ENCODE measurements around the gene AQP10.
"Not testable (repeated sequence)": the region's sequence is repeated elsewhere in the genome, so short reads cannot be mapped to it uniquely, and the experiment has no call there.

Gene AQP10

DNA sequence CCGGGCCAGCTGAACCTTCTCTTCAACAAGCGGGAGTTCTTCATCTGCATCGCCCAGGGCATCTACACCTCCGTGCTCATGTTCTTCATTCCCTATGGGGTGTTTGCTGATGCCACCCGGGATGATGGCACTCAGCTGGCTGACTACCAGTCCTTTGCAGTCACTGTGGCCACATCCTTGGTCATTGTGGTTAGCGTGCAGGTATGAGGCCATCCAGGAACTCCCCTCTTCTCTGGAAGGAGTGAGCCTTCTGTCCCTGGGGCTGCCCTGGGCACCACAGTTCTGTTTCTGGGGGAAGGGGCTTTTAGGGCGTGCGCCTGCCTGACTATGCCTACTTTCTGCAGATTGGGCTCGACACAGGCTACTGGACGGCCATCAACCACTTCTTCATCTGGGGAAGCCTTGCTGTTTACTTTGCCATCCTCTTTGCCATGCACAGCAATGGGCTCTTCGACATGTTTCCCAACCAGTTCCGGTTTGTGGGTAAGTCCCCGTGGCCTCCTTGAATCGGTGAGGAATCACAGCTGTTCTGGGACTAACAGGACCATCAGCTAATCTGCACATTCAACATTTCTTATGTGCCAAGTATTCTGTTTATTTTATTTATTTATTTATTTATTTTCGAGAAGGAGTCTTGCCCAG, 25.5 kb downstream of the AQP10 start:
- no peak for DNase-seq

DNA sequence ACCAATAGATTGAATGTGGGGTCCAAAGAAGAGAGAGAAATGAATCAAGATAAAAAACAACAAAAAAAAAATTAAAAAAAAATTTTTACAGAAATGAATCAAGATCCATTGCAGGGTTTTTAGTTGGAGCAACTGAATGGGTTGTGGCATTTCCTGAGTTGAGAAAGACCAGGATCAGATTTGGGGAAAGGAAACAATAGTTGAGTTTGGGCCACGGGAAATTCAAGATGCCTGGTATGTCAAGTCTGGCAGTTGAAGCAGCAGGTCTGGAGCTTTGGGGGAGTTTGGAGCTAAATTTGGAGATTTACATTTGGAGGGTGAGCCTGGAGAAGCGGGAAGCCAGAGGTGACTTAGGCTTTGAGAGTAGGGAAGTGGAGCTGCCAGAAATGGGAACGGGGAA, 27.1 kb downstream of the AQP10 start:
- DNase-seq, result no peak

DNA sequence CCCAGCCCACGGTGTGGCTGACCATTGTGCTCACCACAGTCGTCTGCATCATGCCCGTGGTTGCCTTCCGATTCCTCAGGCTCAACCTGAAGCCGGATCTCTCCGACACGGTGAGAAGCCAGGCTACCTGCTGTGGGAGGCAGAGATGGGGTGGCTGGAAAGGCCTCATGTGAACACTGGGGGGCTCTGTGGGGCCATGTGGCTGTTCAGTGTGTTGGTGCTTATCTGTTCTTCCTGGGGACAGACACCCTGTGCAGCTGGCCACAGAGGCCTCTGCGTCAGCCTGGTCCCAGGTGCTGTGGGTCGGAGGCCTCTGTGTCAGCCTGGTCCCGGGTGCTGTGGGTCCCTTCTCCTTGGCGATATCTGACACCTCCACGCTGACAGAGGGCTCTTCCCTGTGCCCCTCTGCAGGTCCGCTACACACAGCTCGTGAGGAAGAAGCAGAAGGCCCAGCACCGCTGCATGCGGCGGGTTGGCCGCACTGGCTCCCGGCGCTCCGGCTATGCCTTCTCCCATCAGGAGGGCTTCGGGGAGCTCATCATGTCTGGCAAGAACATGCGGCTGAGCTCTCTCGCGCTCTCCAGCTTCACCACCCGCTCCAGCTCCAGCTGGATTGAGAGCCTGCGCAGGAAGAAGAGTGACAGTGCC, 27.7 kb downstream of the AQP10 start:
- no peak for DNase-seq

DNA sequence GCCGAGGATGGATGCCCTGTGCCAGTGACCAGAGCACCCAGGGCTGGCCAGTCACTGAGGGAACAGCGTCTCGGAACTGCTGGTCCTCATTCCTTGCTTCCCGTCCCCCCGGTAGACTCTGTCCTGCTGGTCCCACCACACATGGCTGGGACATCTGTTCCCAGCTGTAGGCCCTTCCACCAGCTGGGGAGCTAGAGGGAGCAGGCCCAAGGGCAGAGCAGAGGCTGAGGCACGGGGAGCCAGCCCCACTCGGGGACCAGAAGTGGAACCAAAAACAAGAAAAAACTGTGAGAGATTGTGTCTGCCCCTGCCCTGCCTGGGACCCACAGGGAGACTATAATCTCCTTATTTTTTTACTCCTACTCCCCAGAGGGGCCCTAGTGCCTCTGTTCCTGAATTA, 28.2 kb downstream of the AQP10 start:
- no peak for DNase-seq

DNA sequence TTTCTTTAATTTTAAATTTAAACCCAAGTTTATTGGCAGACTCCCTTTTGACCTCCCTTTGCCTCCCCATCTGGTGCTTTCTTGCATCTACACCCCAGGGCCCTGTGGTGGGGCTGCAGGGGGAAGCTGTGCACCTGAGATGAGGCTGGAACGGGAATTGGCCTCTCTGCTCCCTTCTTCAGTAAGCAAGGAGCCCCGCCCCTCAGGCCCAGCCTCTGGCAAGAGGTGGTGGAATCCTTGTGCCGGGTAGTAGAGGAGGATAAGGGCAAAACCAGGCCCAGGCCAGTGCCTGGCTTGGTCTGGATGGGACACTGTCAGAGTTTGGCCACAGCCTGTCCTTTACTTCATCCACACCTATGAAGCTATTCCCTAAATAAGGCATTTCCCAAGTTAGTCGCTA, 29.5 kb downstream of the AQP10 start:
- no peak for DNase-seq

DNA sequence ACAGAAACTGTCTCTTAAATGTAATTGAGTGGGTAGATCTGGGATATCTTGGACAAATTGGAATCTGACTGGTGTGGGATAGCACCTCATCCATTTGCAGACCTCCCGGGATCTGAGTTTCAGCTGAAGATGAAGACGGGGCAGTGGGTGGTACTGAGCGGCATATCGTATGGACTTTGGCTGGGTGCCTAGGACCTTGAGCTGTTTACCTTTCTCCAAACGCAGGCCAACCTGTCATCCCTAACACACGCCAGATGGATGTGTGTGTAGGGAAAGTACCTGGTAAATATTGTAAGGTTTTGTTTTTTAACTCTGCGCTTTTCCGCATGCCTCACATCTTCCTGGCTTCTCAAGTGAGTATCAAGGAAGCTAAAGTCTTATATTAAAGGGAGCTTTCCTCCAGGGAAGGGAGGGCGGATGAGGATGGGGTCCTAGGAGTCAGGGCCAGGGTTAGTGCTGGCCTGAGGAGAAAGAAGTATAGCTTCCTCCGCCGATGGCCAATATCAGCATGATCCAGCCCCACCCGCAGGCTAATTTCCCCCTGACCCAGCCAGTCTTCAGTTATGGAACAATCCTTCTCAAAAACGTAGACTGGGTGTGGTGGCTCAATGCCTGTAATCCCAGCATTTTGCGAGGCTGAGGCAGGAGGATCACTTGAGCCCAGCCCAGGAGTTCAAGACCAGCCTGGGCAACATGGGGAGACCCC, 30.6 kb downstream of the AQP10 start:
- DNase-seq, result no peak

DNA sequence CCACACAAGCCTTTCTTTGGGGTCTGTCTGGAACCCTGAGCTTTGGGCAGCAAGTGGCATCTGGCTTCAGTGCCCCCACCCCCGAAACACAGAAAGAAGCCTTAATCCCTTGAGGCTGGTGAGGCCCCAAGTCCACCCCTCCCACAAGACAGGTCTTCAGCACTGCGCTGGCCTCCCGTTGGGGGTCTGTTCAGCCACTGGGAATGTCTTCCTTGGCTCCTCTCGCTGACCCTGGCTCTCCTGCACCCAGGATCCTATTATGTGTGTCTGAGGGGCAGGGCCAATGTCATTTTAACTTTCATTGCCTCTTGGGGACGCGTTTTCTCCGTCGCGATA, 31.3 kb downstream of the AQP10 start:
- no peak for DNase-seq

DNA sequence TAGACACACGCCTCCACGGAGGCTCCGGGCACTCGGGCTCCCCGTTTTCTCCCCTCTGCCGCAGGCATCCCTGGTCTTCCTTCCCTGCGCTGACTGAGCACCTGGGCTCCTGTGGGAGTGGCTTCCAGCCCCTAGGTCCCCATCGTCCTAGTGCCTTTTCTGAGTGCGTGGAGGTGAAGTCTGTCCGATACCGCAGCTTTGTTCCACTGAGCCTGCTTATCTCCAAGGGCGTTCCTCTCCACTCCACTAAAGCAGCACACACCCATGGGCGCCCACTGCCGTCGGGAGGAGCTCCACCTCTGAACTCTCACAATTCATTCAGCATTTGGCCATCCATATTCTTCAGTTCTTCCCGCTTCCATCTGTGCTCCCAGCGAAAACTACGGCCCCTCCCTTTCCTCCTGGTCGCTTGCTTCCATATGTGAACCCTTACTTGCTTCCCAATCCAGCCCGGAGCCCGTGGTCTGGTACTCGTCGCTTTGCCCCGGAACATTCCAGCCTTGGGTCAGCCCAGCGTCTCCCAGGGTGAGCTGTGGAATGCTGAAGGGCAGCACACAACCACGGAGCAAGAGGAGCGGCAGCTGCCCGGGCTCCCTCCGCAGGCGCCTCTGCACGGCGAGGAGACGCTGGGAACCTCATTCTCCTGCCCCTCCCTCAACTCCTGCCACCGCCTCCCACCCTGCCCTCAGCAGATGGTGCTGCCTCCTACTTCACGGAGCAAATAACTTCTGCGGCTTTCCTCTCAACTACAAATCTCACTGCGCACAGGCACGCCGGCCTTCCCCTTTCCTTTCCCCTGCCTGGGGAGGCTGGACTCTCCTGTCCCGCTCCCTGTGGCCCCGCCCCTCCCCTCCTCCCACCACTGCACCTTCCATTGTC, 31.9 kb downstream of the AQP10 start:
- DNase-seq, result peak; percentile 28

DNA sequence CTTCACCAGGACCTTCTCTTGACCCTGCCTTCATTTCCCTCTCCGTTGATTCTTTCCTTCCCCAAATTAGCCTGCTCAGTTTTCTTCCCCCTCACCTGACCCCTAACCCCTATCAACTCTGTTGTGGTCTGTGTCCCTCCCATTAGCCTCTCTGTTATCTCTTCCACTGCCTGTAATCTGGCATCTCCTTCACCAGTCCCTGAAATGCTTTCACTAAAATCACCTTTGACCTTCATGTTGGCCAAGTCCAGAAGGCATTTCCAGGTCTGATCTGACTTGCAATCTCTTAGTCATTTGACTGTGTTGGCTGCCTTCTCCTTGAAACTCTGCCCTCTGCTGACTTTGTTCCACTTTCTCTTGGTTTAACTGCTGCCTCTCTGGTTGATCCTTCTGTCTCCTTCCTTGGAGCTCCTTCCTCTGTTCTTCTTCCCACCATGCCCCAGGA, 32.6 kb downstream of the AQP10 start:
- no peak for DNase-seq

DNA sequence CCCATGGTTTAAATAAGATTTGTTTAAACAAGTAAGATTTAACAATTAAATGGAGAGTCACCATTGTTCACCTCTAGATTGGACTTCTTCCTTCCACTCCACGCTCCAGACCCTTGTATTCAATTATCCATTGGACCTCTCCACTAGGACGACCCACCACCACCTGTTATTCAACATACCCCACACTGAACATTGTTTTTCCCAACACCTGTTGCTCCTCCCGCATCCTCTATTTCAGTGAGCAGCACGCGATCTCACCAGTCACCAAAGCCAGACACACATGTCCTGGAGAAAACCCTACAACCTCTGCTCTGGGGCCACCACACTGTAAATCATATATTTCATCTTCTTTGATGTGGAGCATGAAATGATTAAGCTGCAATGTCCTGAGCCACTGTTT, 33.1 kb downstream of the AQP10 start:
- DNase-seq, result no peak

DNA sequence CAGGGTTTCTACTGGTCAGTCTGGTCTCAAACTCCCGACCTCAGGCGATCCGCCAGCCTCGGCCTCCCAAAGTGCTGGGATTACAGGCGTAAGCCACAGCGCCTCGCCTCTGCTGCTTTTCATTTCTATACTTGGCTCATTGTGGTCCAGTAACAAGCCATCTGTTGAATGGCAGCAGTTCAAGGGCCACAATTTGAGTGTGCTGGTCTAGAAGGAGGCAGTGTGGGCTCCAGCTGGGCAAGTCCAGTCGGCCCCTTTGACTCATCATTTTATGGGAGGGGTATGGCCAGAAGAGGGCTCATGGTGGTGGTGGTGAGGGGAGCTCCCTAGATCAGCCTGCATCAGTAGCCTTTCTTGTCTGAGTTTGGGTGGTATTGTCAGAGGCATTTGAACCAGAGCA, 37.6 kb downstream of the AQP10 start:
- DNase-seq, result no peak

DNA sequence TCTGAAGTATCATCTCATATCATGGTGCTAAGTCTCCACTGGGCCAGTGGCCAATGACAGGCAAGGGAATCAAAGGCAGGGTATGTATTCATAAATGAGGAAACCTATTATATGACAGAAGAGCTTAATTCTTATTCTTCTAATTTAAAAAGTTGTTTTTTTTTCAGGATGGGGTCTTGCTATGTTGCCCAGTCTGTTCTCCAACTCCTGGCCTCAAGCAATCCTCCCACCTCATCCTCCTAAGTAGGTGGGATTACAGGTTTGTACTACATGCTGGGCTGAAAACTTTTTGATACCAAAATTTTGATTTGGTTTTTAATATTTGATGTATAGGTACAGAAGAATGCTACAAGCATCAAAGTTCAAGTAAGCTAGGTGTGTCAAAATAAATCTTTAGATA, 39.4 kb downstream of the AQP10 start:
- no peak for DNase-seq

DNA sequence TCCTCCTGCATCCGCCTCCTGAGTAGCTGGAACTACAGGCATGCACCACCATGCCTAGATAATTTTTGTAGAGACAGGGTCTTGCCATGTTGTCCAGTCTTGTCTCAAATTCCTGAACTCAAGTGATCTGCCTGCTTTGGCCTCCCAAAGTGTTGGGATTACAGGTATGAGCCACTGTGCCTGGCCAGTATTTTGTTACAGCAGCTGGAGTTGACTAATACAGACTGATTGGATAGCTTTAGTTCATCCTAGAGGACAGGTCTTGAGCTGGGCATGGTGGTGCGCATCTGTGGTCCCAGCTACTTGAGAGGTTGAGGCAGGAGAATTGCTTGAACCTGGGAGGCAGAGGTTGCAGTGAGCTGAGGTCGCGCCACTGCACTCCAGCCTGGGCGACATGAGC, 40.0 kb downstream of the AQP10 start:
- not testable (repeated sequence) for DNase-seq

DNA sequence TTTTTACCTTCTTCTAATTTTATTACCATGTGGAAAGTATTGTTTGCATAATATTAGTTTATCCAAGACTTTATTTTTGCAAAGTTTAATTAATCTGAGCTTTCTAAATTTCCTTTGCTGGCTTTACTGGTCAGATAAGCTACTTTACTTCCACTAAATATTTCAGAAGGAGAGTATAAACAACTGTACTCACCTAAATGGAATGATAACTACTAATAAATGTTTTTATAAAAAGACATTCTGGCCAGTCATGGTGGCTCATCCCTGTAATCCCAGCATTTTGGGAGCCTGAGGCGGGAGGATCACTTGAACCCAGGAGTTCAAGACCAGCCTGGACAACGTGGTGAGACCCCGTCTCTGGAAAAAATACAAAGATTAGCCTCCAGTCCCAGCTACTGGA, 40.5 kb downstream of the AQP10 start:
- DNase-seq, result no peak

DNA sequence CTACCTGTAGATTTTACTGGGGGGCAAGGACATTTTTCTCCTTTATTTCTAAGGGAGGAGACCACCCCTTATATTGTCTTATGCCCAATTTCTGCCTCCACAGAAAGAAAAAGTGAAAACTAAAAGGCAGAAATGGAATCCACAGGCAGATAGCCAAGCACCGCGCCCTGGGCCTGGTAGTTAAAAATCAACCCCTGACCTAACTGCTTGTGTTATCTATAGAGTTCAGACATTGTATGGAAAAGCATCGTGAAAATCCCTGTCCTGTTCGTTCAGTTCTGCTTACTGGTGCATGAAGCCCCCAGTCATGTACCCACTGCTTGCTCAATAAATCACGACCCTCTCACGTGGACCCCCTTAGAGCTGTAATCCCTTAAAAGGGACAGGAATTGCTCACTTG, 50.5 kb downstream of the AQP10 start:
- DNase-seq, result no peak

DNA sequence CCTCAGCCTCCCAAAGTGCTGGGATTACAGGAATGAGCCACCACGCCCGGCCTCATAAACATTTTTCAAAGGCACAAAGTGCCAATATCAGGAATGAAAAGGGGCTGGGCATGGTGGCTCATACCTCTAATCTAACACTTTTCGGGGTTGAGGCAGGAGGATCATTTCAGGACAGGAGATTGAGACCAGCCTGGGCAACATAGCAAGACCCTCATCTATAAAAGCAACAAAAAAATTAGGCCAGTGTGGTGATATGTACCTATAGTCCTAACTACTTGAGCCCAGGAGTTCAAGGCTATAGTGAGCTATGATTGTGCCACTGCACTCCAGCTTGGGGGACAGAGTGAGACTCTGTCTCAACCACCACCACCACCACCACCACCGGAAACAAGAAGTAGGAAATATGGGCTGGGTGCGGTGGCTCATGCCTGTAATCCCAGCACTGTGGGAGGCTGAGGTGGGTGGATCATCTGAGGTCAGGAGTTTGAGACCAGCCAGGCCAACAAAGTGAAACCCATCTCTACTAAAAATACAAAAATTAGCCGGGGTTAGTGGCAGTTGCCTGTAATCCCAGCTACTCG, 53.0 kb downstream of the AQP10 start:
- not testable (repeated sequence) for DNase-seq

Measured in activated T-cell treated with anti-CD3 and anti-CD28 coated beads for 4 hours (primary cell).